GM11168 (cell line): ENCODE data around the gene ARMC2.
"Not testable (repeated sequence)": the region's sequence is repeated elsewhere in the genome, so short reads cannot be mapped to it uniquely, and the experiment has no call there.

Experiments
- in situ Hi-C: fragments of 300-500 bp; cut with MboI; formaldehyde crosslinking; loops from one replicate; pipeline ENCODE4 v1.12.0; 2022; ENCODE audit warnings: low sequenced_read_pairs; ENCODE audit not compliant: unreplicated experiment

ARMC2 gene

DNA sequence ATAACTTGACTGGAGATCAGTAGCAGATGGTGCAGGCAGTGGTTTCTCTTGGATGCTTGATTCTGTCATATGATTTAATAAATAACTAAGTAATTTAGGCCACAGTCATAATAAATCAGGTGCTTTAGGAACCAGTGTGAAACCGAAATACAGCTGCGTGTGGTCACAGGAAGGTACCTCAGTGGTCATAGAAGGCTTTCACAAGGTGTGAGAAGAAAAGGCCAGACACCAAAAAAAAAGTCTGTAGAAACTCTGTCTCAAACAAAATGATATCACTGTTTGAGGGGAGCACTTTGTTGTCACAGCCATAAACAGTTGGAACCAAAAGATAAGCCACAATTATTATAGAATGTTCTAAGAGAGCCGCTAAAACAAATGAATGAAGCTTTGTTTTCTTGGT, 56.5 kb downstream of the ARMC2 start:
- in situ Hi-C loops: no loop called here

DNA sequence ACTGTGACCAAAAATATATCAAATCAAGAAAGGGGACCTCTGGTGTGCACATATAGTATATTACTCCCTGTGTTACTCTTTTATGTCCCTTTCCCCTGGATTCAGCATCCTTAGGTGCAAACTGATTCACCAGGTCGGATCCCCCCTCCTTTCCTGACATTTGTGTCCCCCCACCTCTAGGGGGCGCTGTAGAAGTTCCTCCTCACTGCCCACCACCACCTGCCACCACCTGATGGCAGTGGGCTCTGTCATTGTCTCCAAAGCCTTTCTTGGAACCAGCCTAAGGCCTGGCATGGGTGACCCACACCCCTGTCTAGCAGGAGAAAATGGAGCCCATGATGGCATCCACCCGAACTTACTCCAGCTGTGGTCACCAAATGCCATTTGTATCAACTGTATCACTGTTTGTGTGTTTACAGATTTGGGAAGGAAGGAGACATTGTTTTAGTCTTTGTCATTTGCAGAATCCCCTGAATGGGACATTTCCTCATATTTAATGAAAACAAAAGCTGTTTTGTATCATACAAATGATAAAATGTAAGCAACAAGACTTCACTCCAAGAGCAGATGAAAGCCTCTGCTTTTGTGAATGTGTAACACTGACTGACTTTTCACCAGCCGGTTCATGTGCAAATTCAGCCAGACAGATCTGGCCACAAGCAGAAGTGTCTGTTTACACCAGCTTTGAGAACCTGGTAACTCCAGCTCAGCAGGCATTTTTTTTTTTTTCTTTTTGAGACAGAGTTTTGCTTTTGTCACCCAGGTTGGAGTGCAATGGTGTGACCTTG, 66.2 kb downstream of the ARMC2 start:
- in situ Hi-C loops: no loop called here

DNA sequence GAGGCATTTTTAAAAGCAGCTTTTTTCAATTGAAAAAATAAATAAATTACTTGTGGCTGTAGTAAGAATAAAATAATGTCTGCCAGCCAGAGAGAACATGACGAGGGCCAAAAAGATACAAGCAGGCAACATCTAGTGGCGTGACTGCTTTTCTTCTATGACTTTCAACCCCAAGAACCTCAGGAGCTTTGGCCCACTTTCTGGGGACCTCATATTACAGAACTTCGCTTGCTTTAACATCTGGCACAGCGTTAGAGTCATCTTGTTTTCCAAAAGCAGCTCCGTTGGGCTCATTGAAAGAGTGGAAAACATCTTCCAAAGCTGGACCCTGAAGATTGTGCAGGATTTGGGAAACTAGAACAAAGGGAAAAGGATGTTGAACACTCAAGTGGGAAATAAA, 67.0 kb downstream of the ARMC2 start:
- in situ Hi-C loops: no loop called here

DNA sequence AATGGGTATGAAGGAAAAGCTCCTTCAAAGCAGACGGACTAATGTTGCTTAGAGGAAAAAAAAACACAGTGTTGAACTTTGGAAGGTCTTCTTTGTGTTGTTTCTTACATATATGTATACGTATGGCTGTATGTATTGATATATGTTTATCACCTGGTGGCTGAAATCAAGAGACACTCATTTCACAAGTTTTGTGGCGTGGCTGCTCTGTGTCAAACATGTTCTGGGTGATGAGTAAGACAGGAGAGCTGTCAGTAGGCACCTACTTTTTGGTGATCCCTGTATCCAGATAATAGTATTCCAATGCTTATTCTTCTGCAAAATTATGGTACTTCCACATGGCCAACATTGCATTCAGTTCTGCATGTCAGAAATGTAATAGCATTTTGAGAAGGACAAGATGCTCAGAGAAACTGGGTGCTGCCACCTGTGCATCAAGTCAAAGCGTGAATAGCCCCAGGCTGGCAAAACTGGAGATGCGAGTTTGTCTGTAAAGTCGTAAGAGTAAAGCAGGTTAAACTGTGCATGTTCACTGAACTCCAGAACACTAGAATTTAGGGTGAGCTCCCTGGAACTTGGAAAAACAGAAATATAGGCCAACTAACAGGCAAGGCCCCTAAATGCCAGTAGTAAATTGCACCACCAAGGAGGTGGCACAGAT, 67.9 kb downstream of the ARMC2 start:
- in situ Hi-C loops: no loop called here

DNA sequence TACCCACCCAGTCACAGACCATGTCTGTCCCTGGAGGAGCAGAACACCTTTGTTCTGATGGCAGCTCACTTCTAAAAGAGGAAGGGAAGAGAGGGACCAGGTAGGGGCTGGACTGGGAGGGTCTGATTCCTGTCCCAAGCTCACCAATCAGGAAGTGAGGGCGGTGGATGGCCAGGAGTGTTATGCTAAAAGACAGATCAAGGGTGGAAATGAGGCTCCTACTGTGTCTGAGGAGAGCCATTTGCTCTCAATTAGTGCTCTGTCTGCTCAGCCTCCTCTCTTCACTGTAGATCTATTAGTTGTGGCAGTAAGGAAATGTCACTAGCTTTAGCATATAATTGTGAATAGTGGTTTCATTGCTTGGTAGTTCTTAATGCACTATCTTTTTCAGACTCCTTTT, 72.5 kb downstream of the ARMC2 start:
- in situ Hi-C loops: no loop called here

DNA sequence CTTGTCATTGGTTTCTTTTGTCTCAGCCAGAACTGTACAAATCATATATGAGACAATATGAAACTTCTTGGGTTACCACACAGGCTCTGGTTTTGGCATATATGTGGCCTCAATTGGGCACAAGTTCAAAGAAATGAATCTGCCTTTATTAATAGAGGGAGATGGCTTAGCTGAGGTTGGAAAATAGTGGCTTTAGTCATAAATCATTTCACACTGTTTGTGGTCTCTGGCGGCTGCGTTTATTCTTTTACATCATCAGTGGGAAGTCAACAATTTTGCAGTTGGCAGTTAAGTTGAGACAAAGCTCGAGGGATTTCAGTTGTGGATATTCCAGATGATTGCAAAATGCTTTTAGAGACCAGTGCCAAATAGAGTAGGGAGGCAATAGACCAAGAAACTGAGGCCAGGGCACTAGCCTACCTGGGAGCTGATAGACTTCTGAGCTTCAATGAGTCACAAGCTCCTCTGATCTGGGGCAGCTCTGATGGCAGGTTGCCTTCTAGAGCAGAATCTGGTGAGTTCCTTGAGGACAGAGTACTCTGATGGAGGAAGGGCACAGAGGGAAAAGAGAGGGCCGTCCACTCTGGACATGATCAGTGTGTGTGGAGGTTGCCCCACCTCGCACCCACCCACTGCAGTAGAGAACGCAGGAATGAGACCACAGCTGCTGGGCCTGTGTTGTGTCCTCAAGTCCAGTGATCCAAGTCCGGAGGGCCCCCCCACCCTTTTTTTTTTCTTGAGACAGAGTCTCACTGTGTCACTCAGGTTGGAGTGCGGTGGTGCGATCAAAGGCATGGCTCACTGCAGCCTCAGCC, 73.5 kb downstream of the ARMC2 start:
- in situ Hi-C loops: no loop called here

DNA sequence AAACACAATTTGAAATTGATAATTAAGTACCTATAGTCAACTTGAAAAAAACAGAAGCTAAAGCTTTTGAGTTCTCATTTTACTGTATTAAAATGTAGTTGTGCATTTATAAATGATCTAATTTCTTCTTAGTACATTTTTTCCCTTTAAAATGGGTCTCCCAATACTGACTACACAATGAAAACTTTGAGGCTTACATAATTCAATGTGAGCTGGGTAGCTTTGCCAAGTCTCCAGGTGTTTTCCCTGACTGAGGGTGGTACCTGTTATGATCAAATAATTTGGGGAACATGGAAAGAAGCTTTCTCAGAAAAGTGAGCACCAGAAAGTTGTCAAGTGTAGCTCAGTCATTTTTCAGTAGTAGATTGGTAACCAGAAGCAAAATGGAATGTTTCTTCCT, 74.3 kb downstream of the ARMC2 start:
- in situ Hi-C loops: no loop called here

DNA sequence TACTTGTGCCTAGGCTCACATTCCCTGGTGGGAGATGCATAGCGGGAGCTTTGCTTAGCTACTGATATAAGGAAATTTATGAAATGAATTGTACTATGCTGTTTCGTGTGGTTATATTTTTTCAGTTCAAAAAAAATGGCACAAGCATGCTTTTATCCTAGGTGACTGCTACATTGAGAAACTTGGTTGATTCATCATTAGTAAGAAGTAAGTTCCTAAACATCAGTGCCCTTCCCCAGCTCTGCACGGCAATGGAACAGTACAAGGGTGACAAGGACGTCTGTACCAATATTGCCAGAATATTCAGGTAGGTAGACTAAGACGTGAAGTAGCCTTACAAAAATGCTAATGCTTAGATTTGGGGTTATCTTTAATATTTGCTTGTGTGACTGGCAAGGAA, 79.7 kb downstream of the ARMC2 start:
- in situ Hi-C loops: no loop called here

DNA sequence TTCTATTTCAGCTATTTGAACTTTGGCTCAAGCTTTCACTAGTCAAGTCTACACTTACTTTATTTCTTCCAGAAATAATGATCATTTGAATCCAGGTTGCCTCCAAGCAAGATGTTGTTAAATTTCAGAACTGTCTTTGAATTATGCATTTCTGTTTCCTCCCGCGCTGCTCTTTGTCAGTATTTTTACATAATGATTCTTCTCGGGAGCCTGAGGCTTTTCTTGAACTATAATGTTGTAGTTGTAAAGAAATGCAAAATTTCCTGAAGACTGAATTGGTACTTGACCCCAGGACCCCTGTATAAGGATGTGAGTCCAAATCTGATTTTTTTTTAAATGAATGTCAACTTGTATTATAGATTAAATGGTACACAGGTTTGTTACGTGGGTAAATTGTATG, 80.4 kb downstream of the ARMC2 start:
- in situ Hi-C loops: no loop called here

DNA sequence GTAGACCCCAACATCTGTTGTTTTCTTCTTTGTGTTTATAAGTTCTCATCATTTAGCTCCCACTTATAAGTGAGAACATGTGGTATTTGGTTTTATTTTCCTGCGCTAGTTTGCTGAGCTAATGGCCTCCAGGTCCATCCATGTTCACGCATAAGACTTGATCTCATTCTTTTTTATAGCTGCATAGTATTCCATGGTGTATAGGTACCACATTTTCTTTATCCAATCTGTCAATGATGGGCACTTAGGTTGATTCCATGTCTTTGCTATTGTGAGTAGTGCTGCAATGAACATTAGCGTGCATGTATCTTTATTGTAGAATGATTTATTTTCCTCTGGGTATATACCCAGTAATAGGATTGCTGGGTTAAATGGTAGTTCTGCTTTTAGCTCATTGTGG, 82.9 kb downstream of the ARMC2 start:
- in situ Hi-C loops: not testable (repeated sequence)

DNA sequence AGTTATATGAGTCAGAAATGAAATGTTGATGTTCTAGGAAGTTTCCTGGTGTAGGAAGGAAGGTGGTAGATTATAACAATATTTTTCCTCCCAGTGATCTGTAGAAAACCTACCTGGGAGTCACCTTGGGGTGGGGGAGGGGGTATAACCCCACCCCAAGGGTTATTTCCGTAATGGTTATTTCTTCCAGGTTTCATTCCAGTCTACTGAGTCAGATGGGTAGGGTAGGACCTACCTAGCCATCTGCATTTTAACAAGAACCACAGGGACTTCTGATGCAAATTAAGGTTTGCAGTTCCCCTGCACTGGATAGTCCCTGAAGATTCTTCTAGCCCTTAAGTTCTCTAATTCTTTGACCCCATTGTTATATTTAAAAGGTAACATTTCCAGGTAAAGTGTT, 88.9 kb downstream of the ARMC2 start:
- in situ Hi-C loops: no loop called here

DNA sequence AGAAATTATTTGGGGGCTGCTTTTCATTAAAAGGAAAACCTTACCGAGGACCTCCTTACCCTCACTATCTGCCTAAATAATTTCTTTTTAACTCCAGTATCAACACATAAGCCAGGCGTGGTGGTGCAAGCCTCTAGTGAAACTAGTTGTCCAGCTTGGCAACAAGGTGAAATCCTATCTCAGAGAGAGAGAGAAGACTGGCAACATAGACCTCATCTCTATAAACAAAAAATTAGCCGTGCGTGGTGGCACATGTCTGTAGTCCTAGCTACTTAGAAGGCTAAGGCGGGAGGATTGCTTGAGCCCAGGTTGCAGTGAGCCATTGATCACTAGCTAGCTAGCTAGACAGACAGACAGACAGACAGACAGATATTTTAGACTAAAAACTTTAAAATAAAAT, 92.5 kb downstream of the ARMC2 start:
- in situ Hi-C loops: no loop called here

DNA sequence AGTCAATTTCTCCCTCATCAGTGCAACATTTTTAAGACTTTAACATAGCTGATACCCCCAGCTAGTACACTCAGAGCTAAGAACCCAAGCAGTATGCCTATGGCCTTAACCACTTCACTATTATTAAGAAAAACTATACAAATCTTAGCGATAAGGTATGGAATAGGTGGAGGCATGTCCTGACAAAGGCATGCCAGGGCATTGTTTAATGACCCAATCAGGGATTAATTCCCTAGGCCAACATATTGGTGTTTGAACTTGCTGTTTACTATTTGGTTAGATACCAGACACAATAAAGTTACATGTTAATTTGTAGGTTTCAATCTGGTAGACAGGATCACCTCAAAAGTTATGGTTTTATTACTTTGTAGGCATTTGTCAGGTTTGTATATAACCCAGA, 93.1 kb downstream of the ARMC2 start:
- in situ Hi-C loops: no loop called here

DNA sequence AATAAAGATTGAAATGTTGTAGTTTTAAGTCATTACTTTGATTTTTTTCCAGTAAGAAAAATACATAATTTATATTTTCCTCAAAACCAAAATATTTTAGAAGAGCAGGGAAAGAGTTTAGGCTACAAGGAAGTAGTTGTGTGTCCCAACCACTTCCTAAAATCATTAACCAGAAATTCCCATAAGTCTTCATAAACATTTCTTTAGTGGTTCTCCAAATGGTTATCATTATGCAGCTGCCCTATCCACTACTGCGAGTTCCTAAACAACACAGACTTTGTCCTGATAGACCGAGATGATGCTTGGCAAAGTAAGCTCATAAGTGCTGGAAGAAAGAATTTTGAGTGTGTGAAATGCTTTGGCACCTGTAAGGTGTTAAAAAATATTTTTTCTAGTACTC, 93.6 kb downstream of the ARMC2 start:
- in situ Hi-C loops: no loop called here

DNA sequence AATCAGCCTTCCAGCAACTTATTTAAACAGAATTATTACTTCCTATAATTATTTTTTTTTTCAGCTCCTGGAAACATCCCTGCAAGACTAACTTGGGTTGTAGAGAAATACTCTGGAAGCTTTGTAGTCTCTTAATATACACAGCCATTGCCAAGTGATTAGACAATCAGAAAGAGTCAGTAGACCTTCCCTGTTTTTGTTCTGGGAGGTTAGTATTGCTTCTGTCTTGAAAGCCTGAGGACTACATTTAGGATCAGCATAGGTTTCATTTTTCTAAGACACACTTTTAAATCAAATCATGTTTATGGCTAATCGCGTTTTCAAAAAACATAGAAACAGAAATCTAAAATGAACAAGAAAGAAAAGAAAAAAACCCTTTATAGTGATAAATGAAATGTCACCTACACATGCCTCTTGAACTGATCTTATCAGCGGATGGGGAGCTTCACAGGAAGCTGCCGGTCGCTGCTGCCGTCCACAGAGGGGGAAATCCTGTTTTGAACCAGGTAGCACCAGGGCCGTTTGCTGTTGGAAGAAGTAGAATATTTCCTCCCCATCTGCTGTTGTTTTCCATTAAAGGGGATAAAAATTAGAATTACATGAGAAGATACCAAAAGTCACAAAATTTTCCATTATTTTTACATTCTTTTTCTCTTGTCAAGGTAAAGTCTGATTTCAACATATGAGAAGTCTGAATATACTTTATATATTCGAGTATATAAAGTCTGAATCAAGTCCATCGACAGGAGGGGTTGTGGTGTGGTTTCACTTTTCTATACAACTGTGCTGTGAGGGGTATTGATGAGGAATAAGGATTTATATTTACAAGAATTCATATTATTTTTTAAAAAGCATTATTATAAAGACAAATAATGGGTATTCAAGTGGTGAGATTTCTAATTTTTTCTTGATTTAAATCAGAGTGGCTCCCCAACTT, 94.6 kb downstream of the ARMC2 start:
- in situ Hi-C loops: no loop called here

DNA sequence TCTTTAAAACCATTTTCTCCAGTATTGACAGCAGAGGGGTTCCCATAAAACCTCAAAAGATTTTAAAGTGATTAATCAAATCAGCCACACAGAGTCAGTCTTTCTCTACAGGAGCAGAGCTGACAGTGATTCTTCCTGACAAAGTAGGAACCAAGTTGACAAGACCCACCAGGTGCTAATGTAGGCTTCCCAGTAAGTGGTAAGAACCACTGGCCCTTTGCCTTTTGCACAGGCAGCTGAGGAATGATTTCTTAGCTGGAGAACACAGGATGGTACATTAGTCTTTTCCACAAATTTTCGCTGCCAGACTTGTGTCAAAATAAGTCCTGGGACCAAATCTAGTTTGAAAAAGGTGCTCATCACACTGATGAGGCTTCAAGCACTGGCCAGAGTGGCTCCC, 95.8 kb downstream of the ARMC2 start:
- in situ Hi-C loops: no loop called here

DNA sequence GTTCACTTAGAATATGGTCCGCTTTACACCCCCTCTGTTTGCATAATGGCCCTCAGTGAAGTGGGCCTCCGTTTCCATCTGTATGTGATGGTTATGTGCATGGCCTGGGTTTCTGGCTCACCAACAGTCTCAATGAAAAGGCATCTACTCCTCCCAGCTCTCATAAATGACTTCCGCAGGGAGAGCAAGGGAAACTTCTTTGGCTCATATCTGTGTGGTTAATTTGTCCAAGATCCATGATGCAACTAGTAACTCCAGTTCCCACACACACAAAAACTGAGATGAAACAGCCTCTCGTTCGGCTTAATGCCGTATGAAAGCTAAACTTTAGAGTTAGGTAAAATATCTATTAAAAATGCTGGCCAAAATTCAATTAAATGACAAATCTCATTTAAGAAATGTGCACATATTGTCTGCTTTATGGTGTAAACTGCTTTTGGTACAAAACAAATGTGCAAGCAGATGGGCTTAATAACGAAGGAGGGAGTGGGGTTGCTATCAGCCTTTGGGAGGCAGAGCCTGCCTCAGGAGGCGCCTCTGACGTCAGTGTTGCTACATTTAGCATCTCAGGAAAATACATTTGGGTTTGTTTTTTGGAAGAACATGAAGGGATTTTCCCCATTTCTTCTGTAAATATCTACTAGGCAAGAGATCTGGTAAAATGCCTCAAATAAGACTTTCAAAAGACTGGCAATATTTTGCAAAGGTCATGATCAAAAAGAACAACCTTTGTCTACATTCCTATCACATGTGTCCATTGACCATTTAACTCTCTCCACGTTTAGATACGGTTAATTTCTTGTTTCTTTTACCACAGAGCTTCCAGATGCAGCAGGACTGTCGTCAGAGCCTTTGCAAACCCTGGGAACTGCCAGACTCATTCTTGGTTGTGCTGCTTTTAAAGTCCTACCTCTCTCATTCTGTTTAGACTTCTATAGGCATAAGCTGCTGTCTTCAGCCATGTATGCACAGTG, 96.8 kb downstream of the ARMC2 start:
- in situ Hi-C loops: no loop called here

DNA sequence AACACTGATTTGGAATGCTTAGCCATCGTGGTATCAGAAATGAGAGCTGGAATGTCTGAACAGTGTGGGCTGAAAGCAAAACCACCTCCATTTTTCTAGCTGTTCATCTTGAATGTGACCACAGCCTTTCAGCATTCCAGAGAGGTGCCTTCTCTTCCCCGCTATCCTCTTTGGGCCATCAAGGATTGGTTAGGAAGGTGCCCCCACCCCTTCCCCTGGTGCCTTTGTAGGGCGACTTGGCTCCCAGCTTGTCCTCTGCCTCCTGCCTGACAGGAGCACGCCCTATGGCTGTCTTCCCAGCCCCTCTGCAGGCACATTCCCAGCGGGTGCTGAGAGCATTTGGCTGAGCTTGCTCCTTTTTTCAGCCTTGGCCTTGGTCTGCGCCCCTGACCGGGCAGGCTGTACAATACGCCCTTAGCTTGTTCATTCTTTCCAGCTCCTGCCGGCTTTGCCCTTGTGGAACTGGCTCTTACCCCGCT, 97.5 kb downstream of the ARMC2 start:
- in situ Hi-C loops: no loop called here

DNA sequence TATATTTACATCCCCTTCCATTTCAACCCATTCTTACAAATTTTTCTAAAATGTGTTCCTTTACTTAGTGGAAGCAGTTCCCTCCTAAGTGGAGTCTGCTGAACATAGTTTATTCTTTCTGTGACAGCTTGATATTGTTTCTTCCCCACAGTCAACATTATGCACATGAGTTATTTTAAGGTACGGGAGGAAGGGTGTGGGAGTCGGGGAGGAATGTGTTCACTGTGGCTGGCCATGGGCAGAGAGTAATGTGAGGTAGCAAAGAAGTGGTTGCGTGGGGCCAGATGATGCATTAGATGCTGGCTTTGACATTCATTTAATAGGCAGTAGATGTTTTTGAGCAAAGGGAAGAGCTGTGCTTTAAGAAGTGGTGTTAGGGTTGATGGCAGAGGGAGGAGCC, 98.5 kb downstream of the ARMC2 start:
- in situ Hi-C loops: no loop called here
